Measurements from ENCODE around the gene MCM3.

Gene MCM3

DNA sequence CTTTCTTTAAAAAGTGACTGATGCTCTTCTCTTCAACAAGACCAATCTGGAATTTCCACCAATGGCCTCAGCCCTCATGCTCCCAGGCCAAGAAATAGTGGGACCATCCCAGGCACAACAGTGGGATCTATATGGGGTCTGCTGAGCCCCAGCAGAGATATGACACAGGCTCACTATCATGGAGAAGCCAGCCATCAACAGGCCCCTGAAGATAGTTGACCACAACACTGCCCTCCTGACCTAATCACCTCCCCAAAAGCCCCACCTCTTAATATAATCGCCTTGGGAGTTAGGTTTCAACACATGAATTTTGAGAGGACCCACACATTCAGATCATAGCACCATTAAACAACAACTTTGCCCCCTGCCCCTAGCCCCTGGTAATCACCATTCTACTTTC, 16.8 kb upstream of the MCM3 start:
- no peak for DNase-seq

DNA sequence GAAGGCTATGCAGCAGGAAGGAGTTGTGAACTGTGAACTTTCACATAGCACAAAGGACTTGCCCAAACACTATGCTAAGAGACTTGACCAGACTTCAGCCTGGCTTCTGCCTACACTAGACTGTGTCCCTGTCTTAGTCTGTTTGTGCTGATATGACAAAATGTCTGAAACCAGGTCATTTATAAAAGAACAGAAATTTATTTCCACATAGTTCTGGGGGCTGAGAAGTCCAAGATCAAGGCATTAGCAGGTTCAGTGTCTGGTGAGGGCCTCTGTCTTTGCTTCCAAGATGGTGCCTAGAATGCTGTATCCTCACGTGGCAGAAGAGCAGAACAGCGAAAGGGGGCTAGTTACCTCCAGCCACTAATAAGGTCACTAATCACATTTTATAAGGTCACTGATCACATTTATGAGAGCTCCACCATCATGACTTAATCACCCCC, 16.0 kb upstream of the MCM3 start:
- DNase-seq: no peak

DNA sequence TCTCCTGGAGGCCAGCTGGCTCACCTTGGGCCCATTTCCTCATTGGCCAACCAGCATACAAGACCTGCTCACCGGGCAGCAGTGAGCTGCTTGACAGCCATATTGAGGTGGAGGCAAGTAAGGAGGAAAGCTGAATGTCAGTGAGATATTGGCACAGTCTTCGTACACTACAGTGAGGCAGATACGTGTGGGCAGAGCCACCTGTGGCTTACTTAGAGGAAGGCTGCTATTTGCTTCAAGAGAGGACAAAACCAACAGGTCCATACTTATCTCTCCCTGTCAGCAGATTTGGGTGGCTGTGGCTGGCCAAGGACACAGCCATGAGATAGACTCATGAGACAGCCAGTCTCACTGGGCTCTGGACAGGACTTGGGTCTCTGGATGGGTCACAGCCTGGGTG, 15.1 kb upstream of the MCM3 start:
- no peak for DNase-seq

DNA sequence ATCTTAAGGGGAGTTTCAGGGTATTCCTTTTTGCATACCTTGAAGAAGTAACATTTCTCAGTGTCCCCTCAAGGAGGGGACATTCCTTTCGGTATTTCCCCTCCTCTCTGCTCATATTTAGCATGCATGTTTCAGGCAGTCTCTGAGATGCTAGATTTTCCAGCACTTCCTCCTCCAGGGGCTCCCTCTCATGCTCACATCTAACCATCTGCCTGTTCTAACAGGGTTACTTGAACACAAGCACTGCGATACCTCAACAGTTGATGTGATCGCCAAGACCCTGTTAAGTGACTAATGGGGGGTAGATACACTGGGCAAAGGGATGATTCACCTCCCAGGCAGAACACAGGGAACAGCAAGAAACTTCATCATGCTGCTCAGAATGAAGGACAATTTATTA, 12.9 kb upstream of the MCM3 start:
- no peak for DNase-seq

DNA sequence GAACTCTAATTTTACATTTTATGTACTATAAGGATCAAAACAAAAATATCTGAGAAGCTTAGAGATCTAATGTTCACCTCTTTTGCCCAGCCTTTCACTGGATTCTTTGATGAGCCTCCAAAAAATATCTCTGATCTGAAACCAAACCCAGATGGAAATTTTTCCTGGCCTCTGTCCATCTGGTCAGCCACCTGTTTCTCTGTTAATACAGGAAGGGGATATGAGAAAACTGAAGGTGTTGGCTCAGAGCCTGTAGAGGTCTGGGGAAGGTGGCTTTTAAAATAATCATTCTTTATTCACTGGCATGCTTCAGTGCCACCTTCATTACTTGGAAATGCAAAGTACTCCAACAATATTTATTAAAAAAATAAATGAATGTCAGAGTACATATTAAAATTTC, 8.5 kb upstream of the MCM3 start:
- peak; percentile 25 for DNase-seq

DNA sequence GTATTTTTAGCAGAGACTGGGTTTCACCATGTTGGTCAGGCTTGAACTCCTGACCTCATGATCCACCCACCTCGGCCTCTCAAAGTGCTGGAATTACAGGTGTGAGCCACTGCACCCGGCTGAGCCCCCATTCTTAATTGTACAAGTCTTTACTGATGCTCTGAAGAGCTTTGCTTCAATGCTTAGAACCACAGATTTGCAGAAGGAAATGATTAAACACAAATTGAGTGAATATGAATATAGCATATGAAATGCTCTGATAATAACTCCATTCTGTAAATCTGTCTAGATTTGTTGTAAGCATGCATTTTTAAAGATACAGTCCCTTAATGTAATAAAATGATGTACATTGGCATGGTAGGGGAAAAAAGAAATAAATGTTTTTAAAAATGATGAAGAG, 4.3 kb upstream of the MCM3 start:
- DNase-seq: no peak

DNA sequence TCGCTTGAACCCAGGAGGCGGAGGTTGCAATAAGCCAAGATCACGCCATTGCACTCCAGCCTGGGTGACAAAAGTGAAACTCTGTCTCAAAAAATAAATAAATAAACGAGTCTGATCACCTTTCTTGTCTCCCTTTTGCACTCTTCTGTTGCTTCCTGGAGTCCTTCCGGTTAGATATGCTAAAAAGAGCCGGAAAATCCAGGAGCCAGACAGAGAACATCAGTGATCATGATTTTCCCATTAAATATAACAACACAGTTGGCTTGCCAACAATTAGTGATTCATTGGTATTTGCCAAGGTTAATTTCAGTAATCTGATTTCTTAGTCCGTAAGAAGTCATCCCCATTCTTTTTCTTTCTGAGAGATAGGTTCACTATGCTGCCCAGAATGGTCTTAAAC, 3.7 kb upstream of the MCM3 start:
- DNase-seq: no peak

DNA sequence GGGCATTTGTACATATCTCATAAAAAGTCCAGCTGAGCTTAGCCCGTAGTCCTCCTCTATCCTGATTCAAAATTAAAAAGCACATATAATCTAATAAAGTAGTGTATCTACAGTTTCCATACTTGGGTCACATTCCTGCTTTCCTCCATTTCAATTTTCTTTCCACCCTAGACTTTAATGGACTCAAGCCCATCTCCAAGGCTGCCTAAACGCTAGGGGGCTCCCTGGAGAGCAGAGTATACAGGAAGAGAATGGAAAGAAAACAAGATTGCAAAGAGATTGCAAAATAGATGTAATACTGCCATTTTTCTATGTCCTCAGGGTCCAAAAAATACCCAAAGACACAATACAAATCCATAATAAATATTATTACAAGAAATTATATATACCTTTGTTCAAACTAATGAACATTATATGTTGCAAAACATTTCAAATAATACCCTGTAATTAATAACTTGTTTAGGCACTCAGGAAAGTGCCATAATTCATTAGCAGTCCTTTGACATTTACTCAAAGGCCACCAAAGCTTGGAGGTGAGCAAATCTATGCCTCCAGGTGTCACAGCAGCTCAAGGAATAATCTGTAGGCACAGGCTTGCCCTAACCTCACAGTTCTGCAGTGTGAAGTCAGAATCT, 2.4 kb upstream of the MCM3 start:
- peak; percentile 45 for DNase-seq

DNA sequence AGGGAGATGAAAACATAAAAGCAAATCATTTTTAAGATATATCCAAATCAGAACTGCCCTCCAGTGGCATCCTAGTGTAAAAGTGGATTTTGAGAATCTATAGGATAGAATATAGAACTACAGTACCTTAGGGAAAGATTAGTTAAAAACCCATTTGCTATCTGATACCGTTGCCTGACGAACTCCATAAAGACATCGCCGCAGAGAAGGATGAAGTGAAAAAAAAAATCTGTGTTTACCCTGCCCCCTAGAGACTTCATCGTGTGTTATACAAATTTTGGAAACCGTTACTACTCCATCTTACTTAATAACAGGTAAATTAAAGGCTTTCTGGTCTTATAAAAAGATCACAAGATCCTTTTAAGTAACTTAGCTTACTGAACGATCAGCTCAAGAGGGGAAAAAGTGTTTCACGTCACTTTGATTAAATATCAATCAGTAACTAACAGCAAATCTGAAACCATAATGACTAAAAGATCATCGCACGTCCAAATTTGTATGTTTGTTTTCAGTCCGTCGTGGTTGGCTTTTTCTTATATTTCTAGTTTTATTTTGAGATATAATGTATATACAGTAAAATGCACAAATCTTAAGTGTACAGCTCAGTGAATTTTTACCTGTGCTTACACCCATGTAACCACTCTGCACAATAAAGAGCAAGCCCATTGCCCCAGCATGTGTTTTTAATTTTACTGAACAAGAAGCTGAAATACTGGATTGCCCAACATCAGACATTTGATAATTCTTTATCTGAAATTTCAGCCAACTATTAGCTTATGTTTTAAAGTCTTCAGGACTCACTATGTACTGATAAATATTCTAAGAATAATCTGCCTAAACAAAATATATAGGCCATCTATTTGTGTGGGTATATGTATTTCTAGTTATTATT, 881 bp upstream of the MCM3 start:
- DNase-seq: peak; percentile 84

DNA sequence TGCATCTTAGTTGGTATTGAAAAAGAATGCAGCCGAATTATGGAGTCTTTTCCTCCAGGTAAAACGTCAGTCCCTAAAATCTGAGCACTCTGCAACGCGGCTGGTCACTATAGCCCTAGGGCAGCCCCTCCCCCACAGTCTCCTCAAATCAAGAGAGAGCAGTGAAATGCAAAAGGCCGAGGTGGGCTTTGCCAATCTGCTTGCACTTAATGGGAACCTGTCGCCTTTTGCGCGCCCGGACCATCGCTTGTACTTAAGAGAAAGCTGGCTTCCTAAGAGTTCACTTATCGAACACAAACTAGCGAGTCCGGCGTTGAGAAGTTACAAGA, 447 bp downstream of the MCM3 start:
- peak; percentile 62 for DNase-seq

DNA sequence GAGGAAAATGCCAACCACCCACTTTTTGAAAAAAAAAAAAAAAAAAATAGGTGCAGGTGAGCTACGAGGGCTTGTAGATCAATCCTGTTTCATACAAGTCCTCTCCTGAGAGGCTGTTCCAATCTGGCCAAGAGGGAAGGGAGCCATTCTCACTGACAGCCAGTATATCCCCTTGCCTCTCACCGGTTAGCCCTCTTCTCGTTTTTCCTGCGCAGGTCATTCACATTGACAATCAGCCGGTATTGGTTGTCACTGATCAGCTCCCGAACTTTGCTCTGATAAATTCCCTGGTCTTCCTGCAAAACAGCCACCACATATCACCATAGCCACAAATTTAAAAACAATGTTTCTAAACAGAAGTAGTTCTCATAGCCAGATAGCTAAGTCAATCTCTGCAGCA, 1.4 kb downstream of the MCM3 start:
- DNase-seq: no peak

DNA sequence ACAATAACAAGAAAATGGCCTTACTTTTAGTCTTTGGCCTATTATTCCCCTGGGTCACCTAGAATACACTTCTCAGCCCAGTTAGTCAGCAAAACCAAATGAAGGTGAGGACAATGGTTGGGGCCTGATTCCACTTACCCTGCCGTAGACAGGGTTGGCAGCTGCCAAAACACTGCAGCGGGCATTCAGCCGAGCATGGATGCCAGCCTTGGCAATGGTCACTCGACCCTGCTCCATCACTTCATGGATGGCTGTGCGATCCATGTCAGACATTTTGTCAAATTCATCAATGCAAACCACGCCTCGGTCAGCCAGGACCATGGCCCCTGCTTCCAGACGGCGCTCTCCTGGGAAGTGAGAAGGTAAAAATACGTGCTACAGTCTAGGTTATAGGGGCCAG, 8.4 kb downstream of the MCM3 start:
- DNase-seq: no peak

DNA sequence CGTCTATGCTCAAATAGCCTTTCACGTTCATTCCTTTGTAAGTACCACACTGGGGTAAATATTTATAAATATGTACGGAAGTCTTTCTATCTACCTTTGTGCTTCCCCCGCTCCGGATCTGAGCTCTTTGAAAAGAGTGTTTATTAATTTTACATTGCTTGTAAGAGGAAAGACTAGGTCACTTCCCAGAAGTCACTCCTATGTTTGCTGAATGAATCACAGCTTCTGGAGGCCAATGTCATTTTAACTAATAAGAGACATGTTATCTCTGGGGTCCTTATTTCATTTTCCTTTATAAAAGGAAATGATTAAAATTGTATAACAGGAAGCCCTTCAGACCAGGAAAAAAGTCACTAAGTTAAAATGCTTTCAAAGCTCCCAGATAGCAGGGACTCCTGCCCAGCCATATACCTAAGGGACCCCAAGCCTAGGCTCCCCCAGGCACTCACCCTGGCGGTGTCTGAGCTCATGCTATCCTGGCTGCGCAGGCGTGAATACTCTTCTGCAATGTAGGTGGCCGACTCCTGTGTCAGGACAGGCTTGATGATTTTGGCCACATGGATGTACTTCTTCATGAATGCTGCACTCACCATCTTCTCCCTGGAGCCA, 12.6 kb downstream of the MCM3 start:
- no peak for DNase-seq

DNA sequence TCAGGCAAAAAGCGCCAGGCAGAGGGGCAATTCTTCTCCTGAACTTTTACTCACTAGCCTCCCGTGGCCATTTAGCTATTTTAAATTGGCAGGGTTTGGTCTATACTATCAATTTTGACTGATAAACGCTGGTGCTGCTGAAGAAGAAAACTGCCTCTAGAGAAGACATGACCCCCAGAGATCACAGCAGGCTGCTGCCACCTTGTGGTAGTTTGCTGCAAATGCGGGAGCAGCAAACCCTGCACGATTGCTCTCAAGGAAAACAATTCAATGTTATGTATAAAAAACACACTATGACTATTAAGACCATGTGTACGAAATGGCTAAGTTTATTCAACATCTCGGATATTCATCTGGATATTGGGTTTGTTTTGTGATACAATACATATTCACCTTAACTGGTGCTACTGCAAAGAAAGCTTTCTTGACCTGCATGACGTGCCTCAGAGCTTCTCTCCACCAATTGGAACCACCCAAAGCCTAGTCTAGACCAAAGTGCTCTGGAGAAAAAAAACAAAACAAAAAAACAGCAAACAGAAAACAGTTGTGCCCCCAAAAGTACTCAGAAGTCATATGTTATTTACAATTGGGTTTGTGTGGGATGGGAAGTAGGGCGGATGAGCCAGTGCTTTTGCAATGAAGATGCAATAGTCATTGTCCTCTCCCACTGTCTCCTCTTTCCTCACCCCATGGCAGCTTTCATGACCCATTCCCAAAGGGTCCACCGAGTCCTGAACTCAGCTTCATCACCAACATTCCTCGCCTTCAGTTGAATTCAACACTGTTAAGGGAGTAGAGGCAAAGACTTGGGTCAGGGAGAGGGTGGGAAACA, 20.6 kb downstream of the MCM3 start:
- peak; percentile 44 for DNase-seq

DNA sequence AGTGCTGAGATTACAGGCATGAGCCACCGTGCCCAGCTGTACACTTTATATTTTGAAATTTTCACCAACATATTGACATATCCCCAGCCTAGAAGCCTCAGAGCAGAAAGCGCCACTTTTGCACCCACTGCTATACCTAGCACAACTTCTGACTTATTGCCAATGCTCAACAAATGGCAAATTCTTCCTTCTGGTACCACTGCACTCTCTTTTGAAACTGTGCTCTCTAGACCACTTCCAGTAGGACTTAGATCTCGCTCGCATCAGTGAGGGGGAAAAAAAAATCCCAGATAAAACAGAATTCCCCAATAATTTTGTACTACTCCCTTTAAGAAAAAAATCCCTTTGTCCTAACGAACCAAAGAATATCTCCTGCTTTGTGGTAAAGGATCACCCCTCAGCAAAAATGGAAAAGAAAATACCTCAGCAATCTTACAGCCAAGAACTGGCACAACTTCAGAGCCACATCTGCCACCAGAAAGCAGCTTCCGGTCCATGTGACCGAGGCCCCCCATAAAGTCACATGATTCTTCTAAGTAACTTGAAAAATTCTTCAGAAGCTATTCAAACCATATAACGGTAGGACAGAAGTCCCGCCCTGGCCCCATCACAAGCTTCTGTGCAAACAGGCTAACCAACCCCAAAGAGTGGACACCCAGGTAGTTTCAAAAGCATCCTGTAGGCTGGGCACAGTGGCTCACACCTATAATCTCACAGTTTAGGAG, 21.8 kb downstream of the MCM3 start:
- DNase-seq: no peak

DNA sequence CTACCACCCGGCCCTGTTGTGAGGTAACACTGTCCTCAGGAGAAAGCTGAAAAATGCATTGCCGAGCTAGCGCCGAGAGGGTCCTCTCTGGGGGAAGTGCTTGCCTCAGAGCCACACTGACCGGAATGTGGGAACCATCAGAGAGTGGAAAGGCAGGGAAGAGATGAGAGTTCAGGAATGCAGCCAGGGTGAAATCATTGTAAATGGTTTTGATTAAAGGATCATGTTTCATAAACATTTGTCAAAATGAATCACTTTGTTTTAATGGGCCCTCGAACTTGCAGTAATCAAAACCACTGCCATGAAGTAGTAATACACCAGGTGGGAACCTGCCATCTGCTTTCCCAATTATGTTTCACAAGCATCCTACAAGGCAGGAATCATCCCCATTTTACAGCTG, 23.3 kb downstream of the MCM3 start:
- peak; percentile 32 for DNase-seq

DNA sequence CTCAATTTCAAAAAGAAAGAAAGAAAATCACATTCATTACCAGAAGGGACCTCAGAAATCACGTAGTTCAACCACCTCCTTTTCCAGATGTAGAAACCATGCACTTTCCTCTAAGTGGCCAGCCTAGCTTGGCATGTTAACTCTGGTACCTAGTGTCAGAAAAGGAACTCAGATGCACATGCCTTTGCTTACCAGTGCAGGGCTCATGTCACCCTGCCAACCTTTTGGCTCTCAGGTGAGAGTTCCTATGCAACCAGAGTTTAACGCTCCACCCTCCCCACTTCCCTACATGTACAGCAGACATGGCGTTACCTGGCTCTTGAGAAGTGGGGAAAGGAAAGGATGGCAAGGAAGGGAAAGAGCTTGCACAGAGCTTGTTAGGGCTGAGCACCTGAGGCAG, 23.9 kb downstream of the MCM3 start:
- no peak for DNase-seq

DNA sequence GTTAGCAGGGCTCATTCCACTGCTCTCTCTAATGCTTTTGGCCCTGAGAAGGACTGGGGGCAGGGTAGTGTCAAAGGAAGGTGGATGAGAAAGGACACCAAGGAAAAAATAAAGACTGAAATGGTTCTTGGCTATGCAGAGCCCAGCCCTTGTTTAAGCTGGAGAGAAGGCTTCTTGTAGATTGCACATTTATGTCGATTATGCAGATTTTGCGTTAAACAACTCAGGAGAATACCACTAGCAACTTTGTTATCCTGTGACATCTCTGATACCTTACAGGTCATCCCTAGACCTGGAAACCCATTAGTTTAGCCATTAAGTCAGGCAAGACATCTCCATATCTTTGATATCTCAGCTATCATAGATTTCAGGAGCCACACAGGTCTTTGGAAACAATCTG, 29.1 kb downstream of the MCM3 start:
- DNase-seq: no peak

DNA sequence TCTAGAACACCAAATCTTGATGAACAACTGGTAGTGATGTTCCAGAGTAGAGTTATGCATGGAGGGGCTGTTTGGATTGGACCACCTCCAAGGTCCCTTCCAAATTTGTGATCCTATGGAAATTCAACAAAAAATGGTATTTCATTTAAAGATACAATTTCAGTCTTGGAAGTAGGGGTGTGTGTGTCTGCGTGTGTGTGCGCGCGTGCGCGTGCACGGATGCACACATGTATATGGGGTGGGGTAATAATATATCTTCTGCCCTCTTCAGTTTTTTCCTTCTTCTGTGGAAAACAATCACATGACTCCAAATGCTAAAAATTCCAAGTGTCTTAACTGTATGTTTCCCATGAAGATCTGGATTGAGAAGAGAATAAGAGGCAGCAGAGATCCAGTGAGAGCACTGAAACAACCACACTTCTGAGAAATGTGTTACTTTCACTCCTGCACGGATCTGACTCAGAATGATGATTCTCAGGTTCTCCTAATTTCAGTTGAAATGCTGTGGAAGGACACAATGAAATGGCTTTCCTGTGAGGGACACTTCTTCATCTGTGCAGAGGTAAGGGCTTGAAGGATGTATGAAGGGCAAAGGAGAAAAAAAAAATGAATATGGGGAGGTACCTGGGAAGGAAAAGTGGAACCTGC, 29.7 kb downstream of the MCM3 start:
- DNase-seq: no peak

DNA sequence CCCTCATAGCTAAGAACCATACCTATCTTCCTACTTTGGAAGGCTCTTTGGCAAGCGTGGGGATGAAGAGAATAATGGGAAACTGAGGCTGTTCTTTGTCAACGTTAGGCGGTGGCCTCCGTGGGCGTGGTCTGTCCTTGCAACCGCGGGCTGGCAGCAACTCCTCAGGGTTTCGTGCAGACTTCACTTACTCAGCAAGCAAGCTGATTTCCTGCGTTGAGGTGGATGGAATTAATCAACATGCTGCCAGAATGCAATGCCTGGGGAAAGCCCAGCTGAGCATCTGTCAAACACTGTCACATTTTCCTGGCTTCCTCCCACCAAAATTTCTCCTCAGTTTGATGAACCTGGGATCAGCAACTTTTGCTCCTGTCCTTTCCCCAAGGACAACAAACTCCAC, 31.0 kb downstream of the MCM3 start:
- DNase-seq: no peak

DNA sequence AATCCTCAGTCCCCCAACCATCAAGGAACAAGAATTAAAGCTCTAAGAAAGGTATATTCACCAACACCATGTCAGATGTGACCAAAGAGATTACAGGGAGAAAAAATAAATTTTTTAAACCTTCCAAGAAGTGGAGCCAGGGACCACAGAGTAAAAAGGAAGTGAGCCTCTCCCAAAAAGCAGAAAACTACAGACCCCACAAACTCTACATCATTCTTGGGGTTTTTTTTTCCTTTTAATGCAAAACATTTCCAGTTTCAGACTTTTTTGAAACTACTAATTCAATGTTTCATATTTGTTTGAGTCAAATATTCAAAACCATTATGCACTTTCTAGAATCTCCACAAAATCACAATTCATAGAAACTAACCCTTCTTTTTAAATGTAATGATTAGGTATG, 33.4 kb downstream of the MCM3 start:
- no peak for DNase-seq

DNA sequence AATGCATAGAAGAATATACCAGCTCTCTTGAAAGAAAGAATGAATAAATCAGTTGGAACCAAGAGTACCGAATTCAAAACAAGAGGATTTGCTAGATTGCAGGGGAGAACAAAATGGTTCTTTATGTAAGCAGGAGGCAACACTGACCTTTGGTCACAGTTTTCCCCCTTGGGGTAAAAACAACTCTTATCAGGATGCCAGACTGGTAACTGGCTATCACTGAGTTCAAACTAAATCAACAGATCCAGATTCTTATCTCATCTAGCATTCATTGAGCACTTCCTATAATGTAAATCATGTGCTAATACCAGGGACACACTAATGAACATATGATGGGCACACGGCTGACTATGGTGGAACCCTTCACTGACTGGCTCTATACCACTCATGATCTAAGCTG, 35.5 kb downstream of the MCM3 start:
- no peak for DNase-seq

Measured in NCI-H2171 treated with DMSO at 0.1 percent for 48 hours (cell line).